ENCODE results near the gene WNK1. TPM values are rescaled to one million over a fixed set of nuclear protein-coding genes. Genes with fewer than 3 reads are reported as not detected.
"Not testable (repeated sequence)": the region's sequence is repeated elsewhere in the genome, so short reads cannot be mapped to it uniquely, and the experiment has no call there.

WNK1 gene
- total and polyA plus RNA-seq, 7 donors: 40.7 to 272 (median 230) TPM

- no peak overlapping the region for H3K4me3 ChIP-seq
- no peak for DNase-seq
- peaks cover 0 to 85% of the 10 kb centered on the region in 2 donors for H3K36me3 ChIP-seq (ENCODE audit: insufficient read depth in 1 of 2, low read depth in 1 of 2)
- no peaks in the 10 kb centered on the region for H3K4me1 ChIP-seq
- 97 to 100% (median 100%) methylated on average over 1 of the region's 1 CpG for WGBS, 3 donors
- no peaks in the 10 kb centered on the region for H3K27me3 ChIP-seq (ENCODE audit: insufficient read depth in 3 of 3, low read length in 2 of 3)
- intact Hi-C loops (cut with DNase I): loop anchor here in 1 of 2 donors (5.0 kb wide), 1 partner anchor 38 kb away; no protein-coding TSS in a partner anchor
- H3K27ac ChIP-seq: no peak overlapping the region
- no peak for ATAC-seq
- no peak for TF ChIP-seq CTCF (IDR thresholded peaks at IDR 0.05)
- no peaks in the 10 kb centered on the region for H3K9me3 ChIP-seq
Measured at GRCh38 chr12:920676-921075, 168.3 kb downstream of the WNK1 start.

DNA sequence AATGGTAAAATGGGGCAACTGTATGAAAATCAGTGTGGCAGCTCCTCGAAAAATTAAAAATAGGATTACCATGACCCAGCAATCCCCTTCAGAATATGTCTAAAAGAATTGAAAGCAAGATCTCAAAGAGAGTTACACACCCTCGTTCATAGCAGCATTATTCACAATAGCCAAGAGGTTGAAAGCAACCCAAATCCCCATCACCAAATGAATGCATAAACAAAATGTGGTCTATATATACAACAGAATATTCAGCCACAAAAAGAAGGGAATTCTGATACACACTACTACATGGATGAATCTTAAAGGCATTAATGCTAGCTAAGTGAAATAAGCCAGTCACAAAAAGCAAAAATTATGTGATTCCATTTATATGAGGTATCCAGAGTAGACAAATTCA is 169.9 kb downstream of the WNK1 start:
- intact Hi-C loops (cut with DNase I): loop anchor here in 1 of 2 donors (5.0 kb wide), 1 partner anchor 40 kb away; no protein-coding TSS in a partner anchor
- Histone ChIP-seq H3K27me3 (ENCODE audit: insufficient read depth in 3 of 3, low read length in 2 of 3) (no peaks in the 10 kb centered on the region), H3K4me1 (no peaks in the 10 kb centered on the region), H3K4me3 (no peak overlapping the region), H3K36me3 (ENCODE audit: insufficient read depth in 1 of 2, low read depth in 1 of 2) (peaks cover 0 to 85% of the 10 kb centered on the region in 2 donors), H3K9me3 (no peaks in the 10 kb centered on the region), H3K27ac (no peak overlapping the region)
- no peak for TF ChIP-seq CTCF (IDR thresholded peaks at IDR 0.05)
- ATAC-seq (no peak), DNase-seq (no peak)
- WGBS, 3 donors: 74 to 80% (median 77%) methylated on average over 2 of the region's 2 CpGs

DNA sequence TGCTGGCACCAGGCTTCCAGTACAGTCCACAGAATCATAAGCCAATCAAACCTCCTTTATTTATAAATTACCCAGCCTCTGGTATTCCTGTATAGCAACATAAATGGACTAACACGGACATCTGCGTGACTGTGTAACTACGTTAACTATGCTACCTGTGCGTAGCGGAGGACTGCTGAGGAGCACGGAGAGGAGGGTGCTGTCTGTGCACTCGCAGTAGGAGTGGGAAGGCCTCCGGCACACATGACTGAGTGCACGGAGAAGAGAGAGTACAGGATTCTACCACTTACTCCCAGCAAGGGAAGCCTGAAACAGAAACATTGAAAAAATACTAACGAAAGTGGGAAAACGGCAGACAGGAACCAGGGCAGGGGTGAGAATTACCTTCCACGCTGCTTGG is 174.3 kb downstream of the WNK1 start:
- DNase-seq (no peak), ATAC-seq (no peak)
- H3K4me1 ChIP-seq: no peaks in the 10 kb centered on the region
- WGBS, 3 donors: 84 to 87% (median 85%) methylated on average over 12 of the region's 12 CpGs
- peaks cover 4 to 96% of the 10 kb centered on the region in 2 donors for H3K36me3 ChIP-seq (ENCODE audit: insufficient read depth in 1 of 2, low read depth in 1 of 2)
- no peak for TF ChIP-seq CTCF (IDR thresholded peaks at IDR 0.05)
- H3K4me3 ChIP-seq: no peak overlapping the region
- H3K9me3 ChIP-seq: no peaks in the 10 kb centered on the region
- no peaks in the 10 kb centered on the region for H3K27me3 ChIP-seq (ENCODE audit: insufficient read depth in 3 of 3, low read length in 2 of 3)
- no peak overlapping the region for H3K27ac ChIP-seq
- intact Hi-C loops (cut with DNase I): no loop called here

DNA sequence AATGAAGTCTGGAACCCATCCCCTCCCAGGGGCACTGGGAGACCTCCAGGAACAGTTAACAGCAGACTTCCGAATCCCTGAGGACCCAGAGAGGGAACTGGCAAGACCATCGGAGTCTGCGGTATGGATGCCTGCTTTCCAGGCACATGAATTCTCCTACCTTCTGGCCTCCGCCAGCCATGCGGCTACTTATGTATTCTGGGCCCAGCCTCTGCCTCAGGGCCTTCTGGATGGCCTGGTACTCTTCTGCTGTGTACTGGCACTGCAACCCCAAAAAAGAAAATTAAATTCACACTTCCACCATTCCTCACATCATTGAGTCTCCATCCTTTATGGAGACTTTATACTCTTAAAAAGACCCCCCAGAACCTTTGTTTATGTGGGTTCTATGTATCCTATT is 178.7 kb downstream of the WNK1 start:
- H3K4me1 ChIP-seq: no peaks in the 10 kb centered on the region
- no peak for DNase-seq
- H3K9me3 ChIP-seq: no peaks in the 10 kb centered on the region
- intact Hi-C loops (cut with DNase I): loop anchor here in 1 of 2 donors (10.0 kb wide), 1 partner anchor 46 kb away; no protein-coding TSS in a partner anchor
- no peaks in the 10 kb centered on the region for H3K27me3 ChIP-seq (ENCODE audit: insufficient read depth in 3 of 3, low read length in 2 of 3)
- TF ChIP-seq CTCF (IDR thresholded peaks at IDR 0.05): no peak
- 91 to 94% (median 93%) methylated on average over 5 of the region's 5 CpGs for WGBS, 3 donors
- H3K36me3 ChIP-seq (ENCODE audit: insufficient read depth in 1 of 2, low read depth in 1 of 2): peaks cover 4 to 77% of the 10 kb centered on the region in 2 donors
- no peak for ATAC-seq
- H3K4me3 ChIP-seq: no peak overlapping the region
- H3K27ac ChIP-seq: no peak overlapping the region

GRCh38 chr12:931591-931990 is 179.2 kb downstream of the WNK1 start:
- H3K9me3 ChIP-seq: no peaks in the 10 kb centered on the region
- ATAC-seq (no peak), DNase-seq (no peak)
- H3K27me3 ChIP-seq (ENCODE audit: insufficient read depth in 3 of 3, low read length in 2 of 3): no peaks in the 10 kb centered on the region
- intact Hi-C loops (cut with DNase I): loop anchor here in 1 of 2 donors (10.0 kb wide), 1 partner anchor 47 kb away; no protein-coding TSS in a partner anchor
- H3K36me3 ChIP-seq (ENCODE audit: insufficient read depth in 1 of 2, low read depth in 1 of 2): peaks cover 4 to 77% of the 10 kb centered on the region in 2 donors
- no peak overlapping the region for H3K4me3 ChIP-seq
- 76 to 91% (median 82%) methylated on average over 4 of the region's 4 CpGs for WGBS, 3 donors
- no peaks in the 10 kb centered on the region for H3K4me1 ChIP-seq
- no peak overlapping the region for H3K27ac ChIP-seq
- TF ChIP-seq CTCF (IDR thresholded peaks at IDR 0.05): no peak

- H3K27me3 ChIP-seq (ENCODE audit: insufficient read depth in 3 of 3, low read length in 2 of 3); ATAC-seq; DNase-seq; H3K4me1 ChIP-seq; H3K4me3 ChIP-seq; H3K9me3 ChIP-seq; H3K27ac ChIP-seq: not testable (repeated sequence)
- intact Hi-C loops (cut with DNase I): loop anchor here in 1 of 2 donors (10.0 kb wide), 1 partner anchor 51 kb away; no protein-coding TSS in a partner anchor
- H3K36me3 ChIP-seq (ENCODE audit: insufficient read depth in 1 of 2, low read depth in 1 of 2): peaks cover 0 to 52% of the 10 kb centered on the region in 2 donors
- WGBS, 3 donors: 89 to 94% (median 94%) methylated on average over 12 of the region's 12 CpGs
Measured at GRCh38 chr12:935891-936290, 183.5 kb downstream of the WNK1 start.
